Eye (tissue), 1 donor: ENCODE results near the gene DENND6B.
"Not testable (repeated sequence)": the region's sequence is repeated elsewhere in the genome, so short reads cannot be mapped to it uniquely, and the experiment has no call there.

Source experiments
- DNase-seq: peaks from one replicate; pipeline ENCODE4 v3.0.0-alpha.2; 2015

The DENND6B gene

DNA sequence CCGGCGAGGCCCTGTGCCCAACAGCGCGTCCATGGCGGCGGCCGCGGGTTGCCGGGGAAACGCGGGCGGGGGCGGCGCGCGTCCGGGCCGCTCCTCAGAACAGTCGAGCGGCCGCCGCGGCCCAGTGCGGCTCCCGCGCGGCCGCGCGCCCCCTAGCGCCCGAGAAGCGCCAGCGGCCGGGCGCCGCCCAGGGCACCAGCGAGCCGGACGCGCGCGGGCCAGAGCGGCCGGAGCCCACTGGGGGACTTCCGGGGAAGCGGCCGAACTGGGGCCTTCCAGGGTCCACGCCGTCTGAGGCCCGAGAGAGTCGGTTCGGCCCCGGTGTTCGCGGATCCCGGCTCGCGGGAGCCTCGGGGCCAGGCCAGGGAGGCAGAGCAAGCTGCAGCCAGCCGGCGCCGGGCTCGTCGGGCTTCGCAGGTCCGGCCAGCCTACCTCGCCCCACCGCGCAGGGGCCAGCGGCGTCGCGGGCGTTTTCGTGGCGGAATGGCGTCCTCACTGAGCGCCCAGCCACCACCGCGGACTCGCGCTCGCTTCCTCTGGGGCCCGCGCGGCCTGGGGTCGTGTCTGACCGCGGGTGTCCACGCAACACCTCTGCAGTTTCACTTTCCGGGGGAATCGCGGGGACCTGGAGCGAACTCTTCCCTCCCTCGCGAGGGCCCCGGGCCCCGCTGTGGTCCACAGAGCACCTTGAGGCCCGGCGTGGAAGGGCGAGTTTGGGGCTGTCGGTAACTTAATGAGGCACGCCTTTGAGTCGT lies at the start of gene DENND6B:
DENND6B (minus strand) TSS at position 57 of the 755 bp plus-strand sequence; CDS start at position 33, 24 bp downstream.
- peak; percentile 92 for DNase-seq

DNA sequence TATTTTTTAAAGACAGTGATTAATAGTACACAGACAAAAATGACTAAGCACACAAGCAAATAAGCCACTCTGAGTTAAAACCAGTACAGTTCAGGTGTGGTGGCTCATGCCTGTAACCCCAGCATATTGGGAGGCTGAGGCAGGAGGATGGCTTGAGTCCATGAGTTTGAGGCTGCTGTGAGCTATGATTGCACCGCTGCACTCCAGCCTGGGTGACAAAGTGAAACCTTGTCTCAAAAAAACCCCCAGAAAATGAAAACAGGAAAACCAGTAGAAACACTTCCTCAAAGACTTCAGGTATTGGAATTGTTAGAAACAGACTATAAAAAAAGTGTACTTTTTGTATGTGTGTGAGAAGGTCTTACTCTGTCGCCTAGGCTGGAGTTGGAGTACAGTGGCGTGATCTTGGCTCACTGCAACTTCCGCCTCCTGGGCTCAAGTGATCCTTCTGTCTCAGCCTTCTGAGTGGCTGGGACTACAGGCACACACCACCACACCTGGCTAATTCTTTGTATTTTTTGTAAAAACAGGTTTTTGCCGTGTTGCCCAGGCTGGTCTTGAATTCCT lies 49.4 kb upstream of the DENND6B start:
- no peak for DNase-seq

DNA sequence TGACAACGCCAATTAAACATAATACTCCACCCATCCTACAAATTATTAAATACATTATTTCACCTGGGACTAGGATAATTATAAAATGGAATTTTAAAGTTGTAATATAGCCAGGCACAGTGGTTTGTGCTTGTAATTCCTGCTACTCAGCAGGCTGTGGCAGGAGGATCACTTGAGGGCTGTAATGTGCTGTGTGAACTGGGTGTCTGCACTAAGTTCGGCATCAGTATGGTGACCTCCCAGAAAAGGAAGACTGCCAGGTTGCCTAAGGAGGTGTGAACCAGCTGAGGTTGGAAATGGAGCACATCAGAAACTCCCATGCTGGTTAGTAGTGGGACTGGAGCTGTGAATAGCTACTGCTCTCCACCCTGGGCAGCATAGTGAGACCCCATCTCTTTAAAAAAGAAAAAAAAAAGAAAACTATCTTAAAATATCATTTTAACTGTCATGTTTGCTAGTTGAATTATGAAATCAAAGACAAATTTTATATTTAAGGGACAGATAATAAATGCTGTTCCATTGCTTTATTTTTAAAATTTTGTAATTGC lies 44.4 kb upstream of the DENND6B start:
- DNase-seq: no peak

DNA sequence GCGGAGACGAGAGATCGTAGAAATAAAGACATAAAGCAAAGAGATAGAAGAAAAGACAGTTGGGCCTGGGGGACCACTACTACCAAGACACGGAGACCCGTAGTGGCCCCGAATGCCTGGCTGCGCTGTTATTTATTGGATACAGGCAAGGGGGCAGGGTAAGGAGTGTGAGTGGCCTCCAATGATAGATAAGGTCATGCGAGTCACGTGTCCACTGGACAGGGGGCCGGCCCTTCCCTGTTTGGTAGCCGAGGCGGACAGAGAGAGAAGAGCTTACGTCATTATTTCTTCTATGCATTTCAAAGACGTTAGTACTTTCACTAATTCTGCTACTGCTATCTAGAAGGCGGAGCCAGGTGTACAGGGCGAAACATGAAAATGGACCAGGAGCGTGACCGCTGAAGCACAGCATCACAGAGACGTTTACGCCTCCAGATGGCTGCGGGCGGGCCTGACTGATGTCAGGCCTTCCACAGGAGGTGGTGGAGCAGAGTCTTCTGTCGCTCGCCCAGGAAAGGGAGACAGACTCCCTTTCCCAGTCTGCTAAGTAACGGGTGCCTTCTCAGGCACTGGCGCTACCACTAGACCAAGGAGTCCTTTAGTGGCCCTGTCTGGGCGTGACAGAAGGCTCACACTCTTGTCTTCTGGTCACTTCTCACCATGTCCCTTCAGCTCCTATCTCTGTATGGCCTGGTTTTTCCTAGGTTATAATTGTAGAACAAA lies 41.1 kb upstream of the DENND6B start:
- no peak for DNase-seq

- not testable (repeated sequence) for DNase-seq
These were observed 37.0 kb upstream of the DENND6B start for GRCh38 chr22:50363803-50364194.

- DNase-seq: no peak
These were observed 36.5 kb upstream of the DENND6B start for GRCh38 chr22:50363166-50363802.

- DNase-seq: no peak
These were observed 34.9 kb upstream of the DENND6B start for GRCh38 chr22:50361688-50362087.

- no peak for DNase-seq
These were observed 34.4 kb upstream of the DENND6B start for GRCh38 chr22:50361222-50361621.

- no peak for DNase-seq
These were observed 33.8 kb upstream of the DENND6B start for GRCh38 chr22:50360578-50360977.

DNA sequence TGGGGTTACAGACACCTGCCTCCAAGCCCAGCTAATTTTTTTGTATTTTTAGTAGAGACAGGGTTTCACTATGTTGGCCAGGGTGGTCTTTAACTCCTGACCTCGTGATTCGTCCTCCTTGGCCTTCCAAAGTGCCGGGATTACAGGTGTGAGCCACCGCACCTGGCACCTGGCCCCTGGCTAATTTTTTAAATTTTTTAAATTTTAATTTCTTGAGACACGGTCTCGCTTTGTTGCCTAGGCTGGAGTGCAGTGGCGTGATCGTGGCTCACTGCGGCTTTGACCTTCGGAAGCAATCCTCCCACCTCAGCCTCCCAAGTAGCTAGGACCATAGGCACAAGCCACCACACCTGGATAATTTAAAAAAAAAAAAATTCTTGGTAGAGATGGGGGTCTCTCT lies 30.9 kb upstream of the DENND6B start:
- DNase-seq: no peak

- no peak for DNase-seq
These were observed 30.4 kb upstream of the DENND6B start for GRCh38 chr22:50357222-50357621.

DNA sequence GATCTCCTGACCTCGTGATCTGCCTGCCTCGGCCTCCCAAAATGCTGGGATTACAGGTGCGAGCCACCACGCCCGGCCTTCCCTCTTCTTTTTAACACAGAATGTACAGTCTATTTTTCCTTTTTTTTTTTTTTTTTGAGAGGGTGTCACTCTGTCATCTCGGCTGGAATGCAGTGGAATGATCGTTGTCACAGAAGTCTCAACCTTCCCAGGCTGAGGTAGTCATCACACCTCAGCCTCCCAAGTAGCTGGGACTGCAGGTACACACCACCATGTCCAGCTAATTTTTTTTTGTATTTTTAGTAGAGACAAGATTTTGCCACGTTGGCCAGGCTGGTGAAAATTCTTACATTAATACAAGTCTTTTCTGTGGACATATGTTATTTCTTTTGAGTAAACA lies 29.4 kb upstream of the DENND6B start:
- DNase-seq: no peak

- DNase-seq: no peak
These were observed 21.2 kb upstream of the DENND6B start for GRCh38 chr22:50348058-50348457.

DNA sequence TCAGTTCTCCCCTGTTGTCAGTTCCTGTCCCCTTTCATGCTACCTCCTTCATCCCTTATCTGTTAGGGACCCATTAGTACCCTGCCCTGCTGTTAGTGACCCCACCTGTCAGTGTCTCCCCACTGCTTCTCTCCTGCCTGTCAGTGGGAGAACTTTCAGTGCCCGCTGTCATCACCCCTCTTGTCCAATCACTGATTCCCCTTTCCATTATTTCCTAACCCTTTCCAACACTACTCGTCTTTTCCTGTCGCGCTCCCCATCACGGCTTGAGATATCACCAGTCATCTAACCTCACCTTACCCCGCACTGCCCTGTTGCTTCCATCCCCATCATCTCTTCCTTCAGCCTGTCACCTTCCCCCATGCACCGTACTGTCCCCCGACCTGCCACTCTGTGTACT lies 20.3 kb upstream of the DENND6B start:
- DNase-seq: no peak

- no peak for DNase-seq
These were observed 19.7 kb upstream of the DENND6B start for GRCh38 chr22:50346470-50346869.

- no peak for DNase-seq
These were observed 16.7 kb upstream of the DENND6B start for GRCh38 chr22:50343541-50343935.

DNA sequence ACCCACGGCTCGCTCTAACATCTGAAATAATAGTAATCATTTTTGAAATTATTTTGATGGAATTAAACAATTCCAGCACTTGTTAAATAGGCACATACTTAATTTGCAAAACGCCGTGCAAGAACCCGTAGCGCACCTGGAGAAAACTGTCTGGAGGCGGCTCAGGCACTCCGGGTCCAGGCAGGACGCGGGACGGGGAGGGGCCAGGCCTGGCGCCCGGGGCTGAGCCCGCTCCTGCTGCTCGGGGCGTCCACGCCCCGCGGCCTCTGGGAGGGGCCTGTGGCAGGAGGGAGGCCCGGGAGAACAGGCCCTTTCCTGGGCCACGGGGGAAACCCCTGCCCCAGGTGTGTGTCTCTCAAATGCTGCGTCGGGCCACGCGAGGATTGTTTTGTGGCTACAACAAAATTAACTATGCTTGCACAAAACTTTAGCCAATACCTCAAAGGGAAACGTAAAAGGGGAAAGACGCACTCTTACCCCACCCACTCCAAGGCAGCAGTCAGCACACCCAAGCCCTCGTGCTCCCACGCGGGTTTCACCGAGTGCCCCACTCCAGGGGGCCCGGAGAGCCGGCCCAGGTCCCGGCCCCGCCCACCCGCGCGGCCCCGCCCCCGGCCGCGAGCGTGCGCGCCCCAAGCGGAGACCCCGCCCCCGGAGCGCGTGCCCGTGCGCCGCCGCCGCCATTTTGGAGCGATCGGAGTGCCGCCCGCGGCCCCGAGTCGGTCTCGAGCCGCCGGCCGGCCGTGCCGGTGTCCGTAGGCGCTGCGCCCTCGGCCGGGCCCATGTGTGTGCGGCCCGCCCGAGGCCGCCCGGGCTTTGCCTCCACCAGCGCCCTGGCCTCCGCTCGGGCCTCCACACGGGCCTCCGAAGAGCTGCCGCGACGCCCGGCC lies 16.1 kb upstream of the DENND6B start, which contains the start of gene PPP6R2:
PPP6R2 (plus strand) TSS at position 677 of the 890 bp plus-strand sequence. CDS start 50,582 bp downstream, outside the sequence.
- peak; percentile 89 for DNase-seq

- DNase-seq: peak; percentile 97
These were observed 15.3 kb upstream of the DENND6B start for GRCh38 chr22:50341977-50342650.

DNA sequence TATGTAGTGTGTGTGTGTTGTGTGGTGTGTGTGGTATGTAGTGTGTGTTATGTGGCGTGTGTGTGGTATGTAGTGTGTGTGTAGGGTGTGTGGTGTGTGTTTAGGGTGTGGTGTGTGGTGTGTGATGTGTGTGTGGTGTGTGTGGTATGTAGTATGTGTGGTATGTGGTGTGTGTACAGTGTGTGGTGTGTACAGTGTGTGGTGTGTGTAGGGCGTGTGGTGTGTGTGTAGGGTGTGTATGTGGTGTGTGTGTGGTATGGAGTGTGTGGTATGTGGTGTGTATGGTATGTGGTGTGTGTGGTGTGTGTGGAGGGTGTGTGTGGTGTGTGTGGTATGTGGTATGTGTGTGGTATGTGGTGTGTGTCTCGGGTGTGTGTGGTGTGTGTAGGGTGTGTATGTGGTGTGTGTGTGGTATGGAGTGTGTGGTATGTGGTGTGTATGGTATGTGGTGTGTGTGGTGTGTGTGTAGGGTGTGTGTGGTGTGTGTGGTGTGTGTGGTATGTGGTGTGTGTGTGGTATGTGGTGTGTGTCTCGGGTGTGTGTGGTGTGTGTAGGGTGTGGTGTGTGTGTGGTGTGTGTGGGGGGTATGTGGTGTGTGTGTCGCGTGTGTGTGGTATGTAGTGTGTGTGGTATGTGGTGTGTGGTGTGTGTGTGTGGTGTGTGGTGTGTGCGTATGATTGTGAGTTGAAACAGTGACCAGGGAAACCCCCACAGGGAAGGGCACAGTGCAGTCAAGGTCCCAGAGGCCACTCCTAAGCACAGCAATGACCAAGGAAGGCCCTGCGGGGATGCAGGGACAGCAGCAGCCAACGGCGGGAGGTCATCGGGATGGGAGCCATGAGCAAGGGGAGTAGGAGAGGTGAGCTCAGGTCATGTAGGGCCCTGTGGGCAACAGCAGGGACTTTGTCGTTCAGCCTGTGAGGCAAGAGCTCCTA lies 13.4 kb upstream of the DENND6B start:
- peak; percentile 14 for DNase-seq

DNA sequence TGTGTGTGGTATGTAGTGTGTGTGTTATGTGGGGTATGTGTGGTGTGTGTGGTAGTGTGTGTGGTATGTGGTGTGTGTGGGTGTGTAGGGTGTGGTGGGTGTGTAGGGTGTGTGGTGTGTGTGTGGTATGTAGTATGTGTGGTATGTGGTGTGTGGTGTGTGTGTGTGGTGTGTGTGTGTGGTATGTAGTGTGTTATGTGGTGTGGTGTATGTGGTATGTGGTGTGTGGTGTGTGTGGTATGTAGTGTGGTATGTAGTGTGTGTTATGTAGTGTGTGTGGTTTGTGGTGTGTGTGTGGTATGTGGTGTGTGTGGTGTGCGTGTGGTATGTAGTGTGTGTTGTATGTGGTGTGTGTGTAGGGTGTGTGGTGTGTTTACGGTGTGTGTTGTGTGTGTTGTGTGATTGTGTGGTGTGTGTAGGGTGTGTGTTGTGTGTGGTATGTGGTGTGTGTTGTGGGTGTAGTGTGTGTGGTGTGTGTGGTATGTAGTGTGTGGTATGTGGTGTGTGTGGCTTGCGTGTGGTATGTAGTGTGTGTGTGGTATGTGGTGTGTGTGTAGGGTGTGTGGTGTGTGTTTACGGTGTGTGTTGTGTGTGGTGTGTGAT lies 12.1 kb upstream of the DENND6B start:
- DNase-seq: no peak
